Measurements from ENCODE around the gene FAM237A.

Gene FAM237A

DNA sequence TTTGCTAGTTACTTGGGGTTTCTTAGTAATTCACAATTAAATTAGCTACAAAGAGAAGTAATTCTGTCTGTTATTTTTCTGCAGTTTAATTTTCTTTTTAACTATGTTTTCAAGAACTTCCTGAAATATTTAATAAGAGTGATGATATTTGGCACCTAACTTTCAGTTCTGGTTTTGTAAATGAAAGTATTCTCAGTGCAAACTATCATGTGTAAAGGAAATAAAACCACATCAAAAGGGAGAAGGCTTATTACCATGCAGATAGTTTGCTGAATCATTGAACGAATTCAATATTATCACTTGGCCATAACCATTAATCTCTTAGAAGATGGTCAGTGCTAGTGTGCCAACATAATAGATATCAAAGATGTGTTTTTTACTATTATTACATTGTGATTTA, 46.7 kb downstream of the FAM237A start:
- FAIRE-seq (no peak), DNase-seq (ENCODE audit: low spot score) (no peak)

DNA sequence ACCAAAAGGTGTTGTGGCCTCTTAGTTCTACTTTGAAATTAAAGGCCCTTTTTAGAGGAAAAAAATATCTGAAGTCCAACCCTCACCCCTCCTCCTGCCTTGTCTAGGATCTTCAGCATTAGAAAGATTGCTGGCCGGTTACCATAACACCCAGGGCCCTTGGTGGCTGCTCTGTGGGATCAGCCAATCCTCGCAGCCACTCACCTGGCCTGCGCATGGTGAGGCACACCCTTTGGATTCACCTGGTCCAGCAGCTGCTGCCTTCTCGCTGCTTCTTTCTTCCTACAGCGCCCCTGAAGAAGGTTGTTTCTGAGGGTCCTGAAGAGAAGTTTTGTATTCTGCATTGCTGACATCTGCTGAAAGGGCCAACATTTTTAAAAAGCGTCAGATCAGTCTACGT, 50.7 kb downstream of the FAM237A start:
- no peak for FAIRE-seq

DNA sequence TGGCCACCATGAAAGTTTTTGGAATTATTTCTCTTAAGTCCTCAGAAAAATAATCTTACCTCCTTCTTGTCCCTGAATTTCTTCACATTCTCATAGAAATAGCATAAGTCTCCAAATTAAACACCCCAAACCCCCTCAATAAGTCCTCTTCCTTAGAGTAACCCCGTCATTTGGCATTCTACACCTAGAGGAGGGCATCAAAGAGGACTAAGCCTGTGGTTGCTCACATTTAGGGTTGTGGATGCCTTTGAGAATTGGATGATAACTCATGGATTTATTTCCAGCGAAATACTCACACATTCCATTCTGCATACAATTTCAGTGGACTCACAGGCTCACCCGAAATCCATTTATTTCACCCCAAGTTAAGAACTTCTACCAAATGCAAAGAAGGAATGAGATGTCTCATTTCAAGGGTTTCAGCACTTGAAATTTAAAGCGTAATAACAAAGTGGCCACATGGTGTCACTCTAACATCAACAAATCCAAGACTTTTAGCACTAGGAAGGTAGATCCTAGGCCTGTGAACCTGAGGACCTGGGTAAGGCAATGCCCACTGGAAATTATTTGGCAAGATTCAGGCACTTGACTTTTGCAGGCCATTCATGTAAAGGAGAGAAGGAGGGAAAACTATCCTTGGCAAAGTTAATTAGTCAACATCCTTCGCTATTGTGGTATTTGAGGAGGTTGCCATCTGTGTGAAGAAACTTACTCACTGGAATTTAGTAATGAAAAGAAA, 51.3 kb downstream of the FAM237A start:
- FAIRE-seq (no peak), DNase-seq (ENCODE audit: low spot score) (peak; percentile 61)

More for the DNA sequence above, 50.7 kb downstream of the FAM237A start:
- no peak for DNase-seq (ENCODE audit: low spot score)

DNA sequence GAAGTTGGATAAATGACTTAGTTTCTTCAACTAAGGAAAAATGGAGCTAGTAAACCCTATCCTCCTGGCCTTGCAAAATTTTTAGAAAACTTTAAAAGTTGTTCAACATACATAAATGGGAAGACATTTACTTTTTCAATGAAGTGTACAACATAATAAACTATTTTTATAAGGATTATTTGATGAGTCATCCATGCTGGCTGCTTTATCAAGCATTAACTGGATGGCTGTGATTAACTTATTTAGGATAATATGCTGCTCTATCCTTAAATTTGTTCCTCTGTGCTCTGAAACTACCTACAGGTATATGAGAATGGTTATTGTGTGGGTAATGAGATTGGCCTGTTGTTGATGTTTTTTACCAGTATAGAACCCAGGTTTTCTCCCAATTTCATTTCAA, 54.6 kb downstream of the FAM237A start:
- FAIRE-seq: no peak
- DNase-seq (ENCODE audit: low spot score): no peak

DNA sequence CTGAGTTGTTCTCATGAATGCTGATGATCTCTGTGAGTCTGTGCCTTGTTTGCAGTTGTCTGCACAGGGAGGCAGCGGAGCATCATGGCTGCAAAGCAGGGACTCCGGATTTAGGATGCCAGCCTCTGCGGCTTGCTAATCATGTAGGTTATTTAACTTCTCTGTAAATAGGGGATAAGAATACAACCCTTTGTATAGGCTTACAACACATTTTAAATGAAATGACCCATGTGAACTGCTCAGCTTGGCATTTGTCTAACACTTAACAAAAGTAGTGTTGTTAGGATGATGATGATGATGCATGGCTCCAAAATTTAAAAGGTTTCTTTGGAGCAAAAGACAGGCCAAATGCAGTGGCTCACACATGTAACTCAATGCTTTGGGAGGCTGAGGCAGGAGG, 56.5 kb downstream of the FAM237A start:
- FAIRE-seq (no peak), DNase-seq (ENCODE audit: low spot score) (no peak)

Data from urothelium cell line (cell line).